HG02885 (cell line): ENCODE measurements around the gene SLC10A3.
"Not testable (repeated sequence)": the region's sequence is repeated elsewhere in the genome, so short reads cannot be mapped to it uniquely, and the experiment has no call there.

Experiments used
- ATAC-seq: cut with Tn5 transposase; IDR thresholded peaks from one replicate; pipeline ENCODE4 v1.9.1; 2021; ENCODE audit warnings: mild to moderate bottlenecking; ENCODE audit not compliant: unreplicated experiment, poor library complexity

The SLC10A3 gene

DNA sequence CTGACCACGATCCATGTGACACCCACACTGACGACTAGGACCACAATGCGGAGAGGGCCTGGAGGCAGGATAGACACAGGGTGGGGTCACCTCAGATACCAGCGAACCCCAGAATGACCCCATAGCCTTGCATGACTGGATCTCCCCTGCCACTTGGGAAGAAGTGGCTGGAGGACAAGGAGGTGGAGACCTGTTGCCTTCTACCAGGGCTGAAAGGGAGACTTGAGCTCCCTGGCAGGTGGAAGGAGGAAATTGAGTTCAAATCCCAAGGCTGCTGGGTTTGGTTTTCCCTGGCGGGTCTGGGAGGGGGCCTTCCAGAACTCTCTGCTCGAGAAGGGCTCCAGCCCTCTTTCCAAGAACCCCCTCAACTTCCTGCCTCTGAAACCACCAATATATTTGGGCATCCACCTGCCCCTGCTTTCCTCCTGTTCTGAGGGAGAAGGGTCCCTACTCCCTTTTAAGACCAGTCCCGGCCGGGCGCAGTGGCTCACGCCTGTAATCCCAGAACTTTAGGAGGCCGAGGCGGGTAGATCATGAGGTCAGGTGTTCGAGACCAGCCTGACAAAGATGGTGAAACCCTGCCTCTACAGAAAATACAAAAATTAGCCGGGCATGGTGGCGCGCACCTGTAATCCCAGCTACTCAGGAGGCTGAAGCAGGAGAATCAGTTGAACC lies 22.6 kb upstream of the SLC10A3 start:
- no peak for ATAC-seq

DNA sequence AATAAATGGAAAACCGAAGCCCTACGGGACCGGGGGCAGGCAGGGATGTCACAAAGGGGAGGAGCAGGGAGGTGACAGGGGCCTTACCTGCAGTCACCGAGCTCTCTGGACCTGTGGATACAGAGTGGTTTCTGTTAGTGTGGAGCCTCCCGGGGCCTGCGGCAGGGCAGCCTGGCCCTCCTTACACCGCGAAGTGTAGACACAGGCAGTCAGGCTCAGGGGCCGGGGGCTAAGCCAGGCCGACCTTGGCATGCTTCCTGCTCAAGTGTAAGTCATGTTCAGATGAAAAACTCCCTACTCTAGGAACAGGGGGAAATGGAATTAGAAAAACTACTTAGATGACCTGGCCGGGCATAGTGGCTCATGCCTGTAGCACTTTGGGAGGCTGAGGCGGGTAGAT lies 21.3 kb upstream of the SLC10A3 start:
- no peak for ATAC-seq

DNA sequence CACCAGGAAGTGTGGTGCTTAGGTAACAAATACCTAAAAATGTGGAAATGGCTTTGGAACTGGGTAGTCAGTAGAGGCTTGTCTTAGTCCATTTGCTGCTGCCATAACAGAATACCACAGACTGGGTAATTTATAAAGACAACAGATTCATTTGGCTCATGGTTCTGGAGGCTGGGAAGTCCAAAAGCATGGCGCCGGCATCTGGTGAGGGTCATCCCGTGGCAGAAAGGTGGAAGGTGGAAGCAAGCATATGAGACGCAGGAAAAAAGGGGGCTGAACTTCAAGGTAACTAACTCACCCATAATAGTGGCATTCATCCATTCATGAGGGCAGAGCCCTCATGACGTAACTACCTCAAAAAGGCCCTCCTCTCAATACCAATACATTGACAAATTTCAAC lies 19.0 kb upstream of the SLC10A3 start:
- no peak for ATAC-seq

DNA sequence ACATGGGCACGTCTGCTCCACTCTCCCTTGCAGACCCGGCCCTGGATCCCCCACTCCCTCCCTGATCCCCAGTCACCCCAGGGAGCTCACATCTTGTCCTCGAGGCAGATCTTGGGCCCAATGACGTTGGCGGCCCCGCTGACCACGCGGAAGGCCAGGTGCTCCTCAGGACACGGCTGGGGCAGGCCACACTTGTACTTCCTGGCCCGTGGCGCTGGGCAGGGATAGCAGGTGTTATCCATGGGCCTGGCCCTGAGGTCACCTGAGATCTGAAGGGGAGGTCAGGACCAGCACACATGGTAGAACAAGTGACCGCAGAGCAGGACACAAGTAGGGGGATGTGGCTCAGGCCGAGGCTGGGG lies 17.9 kb upstream of the SLC10A3 start:
- no peak for ATAC-seq

DNA sequence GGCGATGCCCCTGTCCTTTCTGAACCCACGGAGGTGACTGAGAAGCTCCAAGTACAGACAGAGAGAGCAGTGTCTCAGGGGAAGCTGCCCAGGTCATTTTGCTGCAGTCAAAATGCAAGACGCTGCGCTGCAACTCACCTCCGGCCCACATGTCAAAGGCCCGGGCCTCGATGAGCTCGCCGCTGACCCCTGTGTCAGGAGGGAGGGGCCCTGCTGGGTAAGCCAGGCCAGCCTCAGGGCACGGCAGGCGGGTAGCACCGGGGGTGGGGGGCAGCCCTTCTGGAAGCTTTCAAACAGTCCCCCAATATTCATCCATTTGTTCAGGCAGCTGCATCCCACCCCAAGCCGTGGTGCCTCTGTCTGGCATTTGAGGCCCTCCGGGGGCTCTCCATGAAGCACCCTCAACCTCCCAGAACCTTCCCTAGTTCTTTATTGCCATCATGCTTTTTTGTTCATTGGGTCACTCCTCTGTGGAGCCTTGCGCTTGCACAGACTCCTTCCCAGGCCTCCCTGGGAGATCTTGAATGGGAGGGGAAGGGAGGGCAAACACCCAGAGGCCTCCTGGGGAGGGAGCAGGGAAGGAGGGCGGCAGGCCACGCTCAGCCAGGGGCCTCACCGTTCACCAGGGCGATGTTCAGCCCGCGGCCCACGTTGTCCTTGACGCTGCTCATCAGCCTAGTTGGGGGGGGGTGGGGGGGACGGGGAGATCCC lies 17.4 kb upstream of the SLC10A3 start:
- ATAC-seq = no peak

DNA sequence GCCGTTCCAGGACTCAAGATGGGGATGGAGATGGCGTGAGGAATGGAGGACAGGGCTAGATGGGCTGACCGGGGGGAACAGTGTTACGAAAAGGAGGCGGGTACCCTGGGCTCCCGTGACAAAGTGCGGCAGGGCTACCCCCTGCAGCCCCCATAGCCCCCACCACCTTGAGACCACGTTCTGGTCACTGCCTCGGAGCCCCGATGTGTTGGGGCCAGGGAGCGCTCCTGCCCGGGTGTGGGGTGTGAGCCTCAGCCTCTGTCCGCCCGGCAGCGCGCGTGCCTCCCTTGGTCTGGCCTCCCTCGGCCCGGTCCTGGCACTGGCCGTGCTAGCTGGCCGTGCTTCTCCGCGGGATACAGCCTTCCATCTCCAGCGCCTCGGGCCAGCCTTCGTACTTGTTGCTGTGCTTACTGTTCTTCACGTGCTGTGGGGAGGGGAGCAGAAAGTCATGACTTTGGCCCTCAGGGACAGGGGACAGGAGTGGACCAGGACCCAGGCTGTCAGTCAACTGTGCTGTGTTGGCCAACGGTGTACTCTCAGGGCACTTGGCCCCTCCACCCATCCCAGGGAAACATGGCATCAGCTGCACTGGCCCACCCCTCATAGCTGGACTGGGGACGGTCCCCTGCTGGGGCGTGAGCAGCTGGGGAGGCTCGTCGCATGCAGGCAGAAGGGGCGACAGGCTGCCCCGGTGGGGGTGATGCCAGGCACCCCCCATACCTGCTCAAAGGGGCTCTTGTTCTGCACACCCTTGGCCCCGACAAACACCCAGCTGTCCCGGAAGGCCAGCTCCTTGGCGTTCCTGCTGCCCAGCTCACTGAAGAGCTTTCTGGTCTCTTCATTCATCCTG lies 16.3 kb upstream of the SLC10A3 start:
- no peak for ATAC-seq

DNA sequence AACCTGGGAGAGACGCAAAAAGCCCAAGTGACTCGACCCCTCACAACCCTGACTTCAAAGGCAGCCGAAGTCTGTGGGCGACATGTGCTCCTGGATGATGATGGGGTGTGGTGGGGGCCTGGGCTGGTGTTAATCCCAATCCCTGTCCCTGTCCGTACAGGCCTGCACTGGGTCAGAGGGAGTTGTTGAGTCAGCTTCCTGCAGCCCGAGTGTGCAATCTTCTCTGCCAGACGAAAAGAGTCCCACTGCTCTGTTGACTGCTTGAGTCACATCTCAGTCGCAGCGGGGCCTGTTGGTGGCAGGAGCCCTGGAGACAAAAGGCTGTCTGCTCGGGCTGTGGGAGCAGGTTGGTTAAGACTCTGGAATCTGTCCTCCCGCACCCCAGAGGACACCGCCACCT lies 15.3 kb upstream of the SLC10A3 start:
- ATAC-seq = no peak

DNA sequence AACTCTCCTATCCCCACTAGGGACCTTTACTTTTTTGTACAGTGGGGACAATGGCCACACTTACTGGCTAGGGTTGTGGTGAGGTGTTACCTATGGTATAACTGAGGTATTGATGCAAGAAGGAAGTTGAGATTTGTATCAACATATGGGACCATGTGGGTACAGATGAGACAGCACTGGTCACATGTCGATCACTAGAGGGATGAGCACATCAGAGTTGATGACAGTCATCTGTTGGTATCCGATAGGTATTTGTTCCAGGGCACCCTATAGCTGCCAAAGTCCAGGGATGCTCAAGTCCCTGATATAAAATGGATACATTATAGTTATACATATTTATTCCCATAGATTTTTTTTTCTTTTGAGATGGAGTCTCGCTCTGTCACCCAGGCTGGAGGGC lies 12.6 kb upstream of the SLC10A3 start:
- no peak for ATAC-seq

DNA sequence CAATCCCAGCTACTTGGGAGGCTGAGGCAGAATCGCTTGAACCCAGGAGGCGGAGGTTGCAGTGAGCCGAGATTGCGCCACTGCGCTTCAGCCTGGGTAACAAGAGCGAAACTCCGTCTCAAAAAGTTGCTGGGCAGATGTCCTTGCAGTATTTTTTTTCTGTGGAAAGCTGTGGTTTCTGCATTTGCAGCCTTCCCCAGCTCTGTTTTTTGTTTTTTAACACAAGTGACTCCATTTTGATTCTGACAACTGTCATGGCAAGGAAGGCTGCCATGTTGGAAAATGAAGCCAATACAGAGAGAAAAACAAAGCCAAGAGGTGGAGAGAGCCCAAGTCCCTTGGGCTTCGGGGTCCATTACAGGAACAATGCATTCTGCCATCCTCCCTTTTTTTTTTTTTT lies 11.7 kb upstream of the SLC10A3 start:
- ATAC-seq = no peak

DNA sequence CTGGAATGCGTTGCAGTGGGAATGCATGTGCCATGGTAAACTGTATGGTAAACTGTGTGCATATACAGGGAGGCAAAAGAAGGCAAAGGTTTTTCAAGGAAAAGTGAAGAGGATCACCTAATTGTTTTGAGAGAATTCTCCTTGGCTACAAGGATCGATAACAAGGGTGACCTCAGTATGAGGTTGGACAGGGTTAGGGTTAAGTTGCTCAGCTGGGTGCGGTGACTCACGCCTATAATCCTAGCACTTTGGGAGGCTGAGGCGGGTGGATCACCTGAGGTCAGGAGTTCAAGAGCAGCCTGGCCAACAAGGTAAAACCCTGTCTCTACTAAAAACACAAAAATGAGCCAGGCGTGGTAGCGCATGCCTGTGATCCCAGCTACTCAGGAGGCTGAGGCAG lies 11.0 kb upstream of the SLC10A3 start:
- not testable (repeated sequence) for ATAC-seq

DNA sequence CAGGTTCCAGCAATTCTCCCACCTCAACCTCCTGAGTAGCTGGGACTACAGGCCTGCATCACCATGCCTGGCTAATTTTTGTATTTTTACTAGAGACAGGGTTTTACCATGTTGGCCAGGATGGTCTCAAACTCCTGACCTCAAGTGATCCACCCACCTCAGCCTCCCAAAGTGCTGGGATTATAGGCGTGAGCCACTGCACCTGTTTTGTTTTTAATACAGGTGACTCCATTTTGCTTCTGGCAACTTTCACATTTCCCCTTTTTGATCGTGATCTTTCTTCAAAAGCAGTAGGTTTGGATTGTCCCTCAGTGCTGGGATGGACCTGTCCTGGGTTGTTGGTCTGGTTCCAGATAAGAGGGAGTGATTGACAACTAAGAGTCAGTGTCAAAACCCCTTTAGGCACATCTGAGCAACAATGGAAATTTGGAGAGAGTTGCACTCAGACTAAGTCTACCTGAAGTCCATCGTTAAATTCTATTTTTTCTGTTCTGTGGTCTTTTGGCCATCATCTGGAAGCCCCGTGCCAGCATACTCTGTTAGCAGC lies 6.2 kb upstream of the SLC10A3 start:
- ATAC-seq = not testable (repeated sequence)

DNA sequence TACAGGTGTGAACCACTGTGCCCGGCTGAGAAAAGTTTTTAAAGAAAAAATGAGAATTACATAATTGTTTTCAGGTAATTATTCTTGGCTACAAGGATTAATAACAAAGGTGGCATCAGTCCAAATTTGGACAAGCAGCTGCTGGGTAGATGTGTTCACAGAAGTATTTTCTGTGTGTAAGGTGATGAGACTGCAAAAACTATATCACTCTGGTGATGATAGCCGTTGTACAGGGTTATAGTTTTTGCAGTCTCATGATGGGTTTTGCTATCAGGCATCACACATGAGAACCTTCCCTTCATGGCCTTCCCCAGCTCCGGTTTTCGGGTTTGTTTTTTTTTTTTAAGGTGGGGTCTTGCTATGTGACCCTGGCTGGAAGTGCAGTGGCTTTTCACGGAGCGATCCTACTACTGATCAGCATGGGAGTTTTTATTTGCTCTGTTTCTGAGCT lies 5.1 kb upstream of the SLC10A3 start:
- ATAC-seq = no peak

DNA sequence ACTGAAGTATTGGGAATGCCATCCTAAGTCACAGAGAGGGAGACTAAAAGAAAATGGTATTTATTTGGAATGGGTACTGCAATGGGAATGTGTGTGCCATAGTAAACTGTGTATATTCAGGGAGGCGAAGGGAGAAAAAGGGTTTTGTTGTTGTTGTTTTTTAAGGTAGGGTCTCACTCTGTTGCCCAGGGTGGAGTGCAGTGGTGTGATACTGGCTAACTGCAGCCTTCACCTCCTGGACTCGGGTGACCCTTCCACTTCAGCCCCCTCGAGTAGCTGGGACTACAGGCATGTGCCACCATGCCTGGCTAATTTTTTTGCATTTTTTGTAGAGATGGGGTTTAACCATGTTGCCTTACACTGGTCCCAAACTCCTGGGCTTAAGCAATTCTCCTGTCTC lies 4.3 kb upstream of the SLC10A3 start:
- no peak for ATAC-seq

DNA sequence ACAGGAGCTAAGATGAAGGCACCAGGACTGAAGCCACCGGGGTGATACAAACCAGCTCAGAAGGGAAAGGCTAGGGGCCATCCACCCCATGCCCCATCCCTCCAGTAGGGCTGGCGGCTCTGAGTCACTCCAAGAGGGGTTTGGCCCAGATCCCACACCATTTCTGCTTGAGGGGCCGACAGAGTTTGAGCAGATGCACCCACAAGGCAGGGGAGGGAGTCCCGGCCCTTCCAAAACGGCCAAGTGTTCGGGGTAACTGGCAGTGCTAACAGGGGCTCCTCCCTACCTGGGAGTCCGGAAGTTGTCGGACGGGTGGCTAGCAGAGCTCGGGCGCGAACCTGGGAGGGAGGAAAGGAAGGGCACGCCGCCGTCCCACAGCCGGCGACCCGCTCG lies 412 bp downstream of the SLC10A3 start:
- ATAC-seq = peak; percentile 28

DNA sequence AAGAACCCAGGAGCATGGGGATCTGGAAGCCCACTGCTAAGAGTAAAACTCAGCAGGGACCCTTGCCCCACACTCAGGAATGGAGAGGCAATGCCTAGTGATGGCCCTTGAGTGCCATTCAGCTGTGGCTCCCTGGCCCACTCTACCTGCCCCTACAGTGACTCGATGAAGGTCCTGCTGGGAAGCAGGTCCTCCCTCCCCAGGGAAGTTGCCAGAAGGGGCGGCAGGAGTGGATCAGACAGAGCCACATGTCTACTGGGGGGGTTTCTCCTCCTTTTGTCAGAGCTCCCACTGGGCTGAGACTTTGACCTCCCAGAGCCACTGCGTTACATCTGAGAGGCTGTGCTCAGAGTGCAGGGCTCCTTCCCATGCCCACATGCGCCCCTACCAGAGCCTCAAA lies 1.2 kb downstream of the SLC10A3 start:
- no peak for ATAC-seq

DNA sequence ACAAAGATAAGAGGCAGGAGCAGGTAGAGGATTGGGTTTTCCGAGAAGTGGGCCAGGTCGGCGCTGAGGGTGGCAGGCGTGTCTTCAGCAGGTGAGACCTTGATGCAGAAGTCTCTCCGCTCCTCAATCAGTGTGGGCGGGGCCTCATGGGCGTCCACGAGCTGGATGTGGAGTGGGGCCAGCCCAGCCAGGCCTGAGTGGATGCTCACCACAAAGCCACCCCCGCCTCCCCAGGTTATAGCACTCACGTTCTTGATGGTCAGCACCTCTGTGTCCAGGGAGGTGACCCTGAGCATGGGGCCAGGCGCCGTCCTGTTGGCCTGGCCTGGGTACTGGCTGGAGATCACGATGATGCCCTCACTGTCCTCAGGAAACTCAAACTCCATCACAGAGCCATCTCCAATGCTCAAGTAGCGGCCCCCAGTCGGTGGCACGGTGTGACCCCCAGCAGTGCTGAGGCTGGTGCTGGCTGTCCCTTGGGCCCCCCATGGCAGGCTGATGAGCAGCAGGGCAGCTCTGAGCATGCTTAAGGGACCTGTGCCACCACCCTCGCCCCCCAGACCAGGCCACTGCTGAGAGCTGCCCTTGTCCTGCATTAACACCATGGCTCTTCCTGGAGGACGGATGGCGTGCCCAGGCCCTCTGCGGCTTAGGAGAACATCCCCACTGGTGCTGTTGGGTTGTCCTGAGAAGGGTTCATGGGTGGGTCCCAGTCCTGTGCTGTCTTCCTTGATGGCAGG lies 1.9 kb downstream of the SLC10A3 start:
- ATAC-seq = no peak

DNA sequence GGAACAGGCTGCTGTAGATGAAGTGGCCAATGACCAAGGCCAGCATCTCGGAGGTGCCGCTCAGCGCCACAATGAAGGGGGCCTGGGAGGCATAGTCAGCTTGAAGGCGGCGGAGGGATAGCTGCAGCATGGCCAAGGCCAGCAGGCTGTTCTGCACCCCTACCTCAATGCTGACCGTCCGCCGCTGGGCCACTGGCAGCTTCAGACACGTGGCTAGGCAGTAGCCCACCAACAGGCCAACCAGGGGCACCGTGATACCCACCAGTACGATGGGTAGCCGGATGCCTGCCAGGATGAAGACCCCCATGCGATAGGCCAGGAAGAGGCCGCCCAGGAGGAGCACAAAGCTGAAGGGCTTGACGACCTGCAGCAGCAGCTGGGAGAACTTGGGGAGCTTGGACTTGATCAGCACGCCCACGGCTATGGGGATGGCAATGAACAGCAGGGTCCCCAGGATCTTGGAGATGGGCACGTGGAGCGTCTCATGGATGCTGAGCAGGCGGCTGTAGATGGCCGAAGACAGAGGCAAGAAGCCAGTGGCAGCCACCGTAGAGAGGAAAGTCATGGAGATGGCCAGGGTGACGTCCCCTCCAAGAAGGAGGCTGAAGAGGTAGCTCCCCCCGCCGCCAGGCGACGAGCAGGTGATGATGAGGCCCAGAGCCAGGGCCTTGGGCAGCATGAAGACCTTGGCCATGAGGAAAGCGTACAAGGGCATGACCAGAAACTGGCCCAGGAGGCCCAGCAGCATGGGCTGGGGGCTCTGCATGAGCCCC lies 2.7 kb downstream of the SLC10A3 start:
- no peak for ATAC-seq

DNA sequence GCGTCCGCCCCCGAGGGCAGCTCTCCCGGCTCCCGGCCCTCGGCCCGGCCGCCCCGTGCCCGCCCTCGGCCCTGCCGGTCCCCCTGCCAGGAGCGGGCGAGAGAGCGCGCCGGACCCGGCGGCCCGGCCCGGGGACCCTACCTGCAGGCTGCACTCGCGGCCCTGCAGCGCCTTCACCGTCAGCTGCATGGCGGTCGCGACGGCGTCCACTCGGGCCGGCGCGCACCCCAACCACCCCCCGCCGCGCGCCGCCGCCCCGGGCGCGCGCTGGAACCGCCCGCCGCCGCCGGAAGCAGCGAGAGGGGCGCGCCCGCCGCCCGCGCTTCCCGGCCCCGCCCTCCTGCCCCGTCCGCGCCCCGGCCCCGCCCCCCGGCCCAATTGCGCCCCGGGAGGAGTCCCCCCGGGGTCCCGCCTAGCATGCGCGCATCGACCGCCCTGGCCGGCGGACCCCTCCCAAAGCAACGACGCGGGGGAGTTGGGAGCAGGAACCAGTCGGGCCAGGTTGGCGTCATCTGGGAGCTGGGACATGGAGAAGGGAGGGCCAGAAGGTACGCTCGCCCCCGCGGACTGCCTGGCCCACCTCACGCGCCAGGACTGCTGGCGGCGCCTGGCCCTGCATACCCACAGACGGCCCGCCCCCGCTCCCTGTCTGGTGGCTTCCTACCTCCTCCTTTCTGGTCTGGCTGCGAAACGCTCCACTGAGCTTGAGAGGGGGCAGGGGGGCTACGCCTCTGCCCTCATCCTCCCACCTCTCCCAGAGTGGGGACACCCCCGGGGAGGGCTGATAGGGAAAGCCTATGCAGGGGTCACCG lies 3.8 kb downstream of the SLC10A3 start, which contains the start of gene UBL4A:
TSS of gene UBL4A (minus strand) at position 220 of the 812 bp plus-strand sequence. CDS start at position 189, 31 bp downstream.
- ATAC-seq = peak; percentile 29

DNA sequence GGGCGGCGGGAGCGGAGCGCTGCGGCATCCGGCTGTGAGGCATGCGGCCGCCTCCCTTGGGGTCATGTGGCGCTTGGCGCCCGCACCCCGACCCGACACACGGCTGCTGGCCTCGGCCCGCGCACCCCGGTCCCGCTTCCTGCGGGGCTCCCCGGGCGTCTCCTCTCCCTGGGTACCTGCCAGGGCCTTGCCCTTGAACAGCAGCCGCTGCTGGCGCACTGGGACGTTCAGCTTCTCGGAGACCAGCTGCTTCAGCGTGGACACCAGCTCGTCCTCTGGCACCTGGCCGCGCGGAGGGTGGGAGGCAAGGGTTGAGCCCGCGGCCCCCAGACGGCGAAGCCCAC lies 4.4 kb downstream of the SLC10A3 start:
- no peak for ATAC-seq
